Measurements from ENCODE around the gene RPP25L. TPM values are rescaled to one million over a fixed set of nuclear protein-coding genes. Genes with fewer than 3 reads are reported as not detected.

The RPP25L gene
- total and polyA plus RNA-seq, 9 of the 15 experiments (the other 6 are each of a cell fraction or from before 2014, with no cell fraction given): 16.3 to 43.7 (median 29.0) TPM

GRCh38 chr9:34654323-34655051, 42.6 kb upstream of the RPP25L start:
- no TSS peak for BruUV-seq (replicated peaks)
- in situ Hi-C loops (cut with MboI) (no loop called here), intact Hi-C loops (cut with micrococcal nuclease) (no loop called here)
- Histone ChIP-seq H3K4me3 (no peak overlapping the region), H3K27me3 (ENCODE audit: control insufficient read depth in 2 of 2, insufficient read depth in 2 of 2, low read length in 2 of 2) (no peaks in the 10 kb centered on the region), H3K27ac (ENCODE audit: extremely low read depth, low read depth, low read length) (no peak overlapping the region), H2AFZ (ENCODE audit: low read depth, low read length) (no peak overlapping the region), H3K79me2 (ENCODE audit: control insufficient read depth, insufficient read depth, low read length) (no peaks in the 10 kb centered on the region), H3K36me3 (ENCODE audit: control insufficient read depth, insufficient read depth, low read length) (peaks cover 12% of the 10 kb centered on the region; the same call in 2 of the 3 replicates), H4K20me1 (replicated peaks; ENCODE audit: control insufficient read depth, insufficient read depth, low read length) (no peaks in the 10 kb centered on the region), H3K9ac (ENCODE audit: insufficient read depth in 1 of 2, low read depth in 2 of 2, low read length in 2 of 2) (no peak overlapping the region), H3K9me1 (ENCODE audit: control insufficient read depth, insufficient read depth, low read length) (no peaks in the 10 kb centered on the region), H3K9me3 (replicated peaks; ENCODE audit: control insufficient read depth, insufficient read depth, low read depth, low read length) (no peaks in the 10 kb centered on the region), H3K4me2 (ENCODE audit: insufficient read depth, low read length) (no peak overlapping the region), H3K4me1 (replicated peaks in 1 of 2; ENCODE audit: control insufficient read depth in 2 of 2, insufficient read depth in 2 of 2, low read length in 2 of 2) (peaks cover 28 to 45% of the 10 kb centered on the region in 2 experiments)
- 60% methylated on average over 4 of the region's 11 CpGs for WGBS (ENCODE audit: insufficient coverage, low coverage, missing lambda C conversion rate)
- no peak for TF ChIP-seq BMI1 (IDR thresholded peaks at IDR 0.05; ENCODE audit: low read length)
- TF ChIP-seq, protein P1, sequence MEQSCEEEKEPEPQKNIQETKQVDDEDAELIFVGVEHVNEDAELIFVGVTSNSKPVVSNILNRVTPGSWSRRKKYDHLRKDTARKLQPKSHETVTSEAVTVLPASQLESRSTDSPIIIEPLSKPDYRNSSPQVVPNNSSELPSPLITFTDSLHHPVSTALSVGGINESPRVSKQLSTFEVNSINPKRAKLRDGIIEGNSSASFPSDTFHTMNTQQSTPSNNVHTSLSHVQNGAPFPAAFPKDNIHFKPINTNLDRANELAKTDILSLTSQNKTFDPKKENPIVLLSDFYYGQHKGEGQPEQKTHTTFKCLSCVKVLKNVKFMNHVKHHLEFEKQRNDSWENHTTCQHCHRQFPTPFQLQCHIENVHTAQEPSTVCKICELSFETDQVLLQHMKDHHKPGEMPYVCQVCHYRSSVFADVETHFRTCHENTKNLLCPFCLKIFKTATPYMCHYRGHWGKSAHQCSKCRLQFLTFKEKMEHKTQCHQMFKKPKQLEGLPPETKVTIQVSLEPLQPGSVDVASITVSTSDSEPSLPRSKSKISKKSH (CRISPR knock-in tag; IDR thresholded peaks at IDR 0.05): no peak
- no peak for TF ChIP-seq GATA2 (CRISPR knock-in tag; IDR thresholded peaks at IDR 0.05)
- no peak for TF ChIP-seq ZNF512 (tag; IDR thresholded peaks at IDR 0.05)
- peak; percentile 38; the same call in 1 of the 2 replicates for TF ChIP-seq POLR2G (IDR thresholded peaks at IDR 0.05; ENCODE audit: low read depth, low read length)
- no peak for TF ChIP-seq ARNT (IDR thresholded peaks at IDR 0.05)
- ATAC-seq: no peak
- FAIRE-seq: no peak
- POLR2A ChIA-PET: interaction anchor here (0.6 to 1.0 kb wide), 2 partner anchors 18 to 164 kb away, joined by 3 to 4 read pairs; no protein-coding TSS in a partner anchor
- CTCF ChIA-PET (ENCODE audit: low intra/inter-chr PET ratio): no interaction called here
- DNase-seq (ENCODE audit: extremely low read depth in 1 of 4, low spot score in 3 of 4): no peak

Measured in K562 (cell line).